Uterus (tissue), 2 donors: Measurements from ENCODE around the gene SPP2.

Experiments
- POLR2A ChIP-seq, 2 donors: fragments of 450-650 bp; IDR thresholded peaks; one replicate each; pipeline ENCODE4 v1.6.1; 2016; ENCODE audit warnings: antibody characterized with exemption in 2 of 2, mild to moderate bottlenecking in 1 of 2, moderate library complexity in 1 of 2
- TF ChIP-seq, protein P1 (sequence below), 4 experiments: fragments of 200-600 bp in 2 of 4; fragments of 450-650 bp in 2 of 4; sonication (generic) in 2 of 4; IDR thresholded peaks; one replicate each; pipeline ENCODE4 v1.5.1; 2016 to 2019; ENCODE audit warnings: antibody characterized with exemption in 4 of 4, mild to moderate bottlenecking in 2 of 4, moderate library complexity in 1 of 4

DNA sequence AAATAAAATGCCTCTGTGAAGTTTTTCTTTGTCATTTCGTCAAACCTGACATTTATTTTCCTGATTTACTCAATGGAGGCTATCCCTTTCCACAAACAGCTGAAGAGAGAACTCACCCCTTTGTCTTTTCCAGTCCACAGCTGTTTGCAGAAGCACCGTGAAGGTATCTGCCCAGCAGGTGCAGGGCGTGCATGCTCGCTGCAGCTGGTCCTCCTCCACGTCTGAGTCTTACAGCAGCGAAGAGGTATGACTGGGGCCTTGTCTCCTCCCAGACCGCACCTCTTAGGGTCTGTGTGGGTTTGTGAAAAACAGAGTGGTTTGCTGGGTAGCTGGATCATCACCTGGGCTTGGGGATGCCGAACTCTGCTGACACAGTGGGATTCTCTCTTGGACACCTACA lies 9.7 kb downstream of the SPP2 start:
- TF ChIP-seq, protein P1, sequence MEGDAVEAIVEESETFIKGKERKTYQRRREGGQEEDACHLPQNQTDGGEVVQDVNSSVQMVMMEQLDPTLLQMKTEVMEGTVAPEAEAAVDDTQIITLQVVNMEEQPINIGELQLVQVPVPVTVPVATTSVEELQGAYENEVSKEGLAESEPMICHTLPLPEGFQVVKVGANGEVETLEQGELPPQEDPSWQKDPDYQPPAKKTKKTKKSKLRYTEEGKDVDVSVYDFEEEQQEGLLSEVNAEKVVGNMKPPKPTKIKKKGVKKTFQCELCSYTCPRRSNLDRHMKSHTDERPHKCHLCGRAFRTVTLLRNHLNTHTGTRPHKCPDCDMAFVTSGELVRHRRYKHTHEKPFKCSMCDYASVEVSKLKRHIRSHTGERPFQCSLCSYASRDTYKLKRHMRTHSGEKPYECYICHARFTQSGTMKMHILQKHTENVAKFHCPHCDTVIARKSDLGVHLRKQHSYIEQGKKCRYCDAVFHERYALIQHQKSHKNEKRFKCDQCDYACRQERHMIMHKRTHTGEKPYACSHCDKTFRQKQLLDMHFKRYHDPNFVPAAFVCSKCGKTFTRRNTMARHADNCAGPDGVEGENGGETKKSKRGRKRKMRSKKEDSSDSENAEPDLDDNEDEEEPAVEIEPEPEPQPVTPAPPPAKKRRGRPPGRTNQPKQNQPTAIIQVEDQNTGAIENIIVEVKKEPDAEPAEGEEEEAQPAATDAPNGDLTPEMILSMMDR (IDR thresholded peaks at IDR 0.05), result no peak
- TF ChIP-seq POLR2A (IDR thresholded peaks at IDR 0.05), result no peak
